ENCODE measurements around the gene F12.
"Not testable (repeated sequence)": the region's sequence is repeated elsewhere in the genome, so short reads cannot be mapped to it uniquely, and the experiment has no call there.

Gene F12

GRCh38 chr5:177376107-177376506 lies 33.3 kb downstream of the F12 start:
- peaks cover 0 to 15% (median 14%) of the 10 kb centered on the region in 5 donors for H3K4me1 ChIP-seq (ENCODE audit: control insufficient read depth in 5 of 5, insufficient read depth in 5 of 5, low read length in 5 of 5)

GRCh38 chr5:177375516-177375915 lies 33.8 kb downstream of the F12 start:
- H3K27ac ChIP-seq (ENCODE audit: low read depth, low read length); H3K9me3 ChIP-seq (ENCODE audit: control insufficient read depth in 5 of 5, low read length in 5 of 5); H3K4me3 ChIP-seq (ENCODE audit: low read depth in 1 of 5, low read length in 5 of 5); H3K27me3 ChIP-seq (ENCODE audit: control insufficient read depth in 5 of 5, insufficient read depth in 4 of 5, low read length in 5 of 5); H3K36me3 ChIP-seq (ENCODE audit: control insufficient read depth in 5 of 5, insufficient read depth in 5 of 5, low read length in 5 of 5); H3K9ac ChIP-seq (ENCODE audit: low read length in 5 of 5): not testable (repeated sequence)
- H3K4me1 ChIP-seq (ENCODE audit: control insufficient read depth in 5 of 5, insufficient read depth in 5 of 5, low read length in 5 of 5), result peaks cover 0 to 17% (median 15%) of the 10 kb centered on the region in 5 donors

More at GRCh38 chr5:177376107-177376506, 33.3 kb downstream of the F12 start:
- Histone ChIP-seq H3K9me3 (ENCODE audit: control insufficient read depth in 5 of 5, low read length in 5 of 5) (no peaks in the 10 kb centered on the region), H3K4me3 (ENCODE audit: low read depth in 1 of 5, low read length in 5 of 5) (no peak overlapping the region), H3K27ac (ENCODE audit: low read depth, low read length) (no peak overlapping the region), H3K9ac (ENCODE audit: low read length in 5 of 5) (no peak overlapping the region), H3K36me3 (ENCODE audit: control insufficient read depth in 5 of 5, insufficient read depth in 5 of 5, low read length in 5 of 5) (peaks cover 0 to 5% (median 0%) of the 10 kb centered on the region in 5 donors), H3K27me3 (ENCODE audit: control insufficient read depth in 5 of 5, insufficient read depth in 4 of 5, low read length in 5 of 5) (peaks cover 0 to 8% (median 3%) of the 10 kb centered on the region in 5 donors)

DNA sequence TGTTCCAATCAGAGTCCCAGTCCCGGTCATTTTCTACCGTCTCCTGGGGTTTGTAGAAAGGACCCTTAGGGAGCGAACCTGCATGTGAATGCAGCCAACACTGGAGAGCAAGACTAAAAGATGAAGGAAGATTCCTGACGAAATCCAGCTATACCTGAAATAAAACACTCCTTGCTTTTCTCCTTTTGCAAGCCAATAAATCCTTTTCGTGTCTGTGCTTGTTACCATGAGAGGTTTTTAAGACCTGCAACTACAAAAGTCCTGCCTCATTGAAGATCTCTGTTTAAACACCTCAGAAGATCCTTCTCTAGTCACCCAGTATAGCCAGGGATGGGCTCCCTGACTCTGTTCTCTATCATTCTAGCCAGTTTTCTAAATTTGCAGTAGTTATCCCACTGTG lies 35.2 kb downstream of the F12 start:
- Histone ChIP-seq H3K4me3 (ENCODE audit: low read depth in 1 of 5, low read length in 5 of 5) (no peak overlapping the region), H3K9me3 (ENCODE audit: control insufficient read depth in 5 of 5, low read length in 5 of 5) (no peaks in the 10 kb centered on the region), H3K4me1 (ENCODE audit: control insufficient read depth in 5 of 5, insufficient read depth in 5 of 5, low read length in 5 of 5) (peaks cover 0 to 22% (median 19%) of the 10 kb centered on the region in 5 donors), H3K9ac (ENCODE audit: low read length in 5 of 5) (peak overlapping the region in 1 of 5 donors; percentile 4), H3K36me3 (ENCODE audit: control insufficient read depth in 5 of 5, insufficient read depth in 5 of 5, low read length in 5 of 5) (peaks cover 0 to 5% (median 0%) of the 10 kb centered on the region in 5 donors), H3K27me3 (ENCODE audit: control insufficient read depth in 5 of 5, insufficient read depth in 4 of 5, low read length in 5 of 5) (peaks cover 0 to 3% (median 0%) of the 10 kb centered on the region in 5 donors), H3K27ac (ENCODE audit: low read depth, low read length) (no peak overlapping the region)

DNA sequence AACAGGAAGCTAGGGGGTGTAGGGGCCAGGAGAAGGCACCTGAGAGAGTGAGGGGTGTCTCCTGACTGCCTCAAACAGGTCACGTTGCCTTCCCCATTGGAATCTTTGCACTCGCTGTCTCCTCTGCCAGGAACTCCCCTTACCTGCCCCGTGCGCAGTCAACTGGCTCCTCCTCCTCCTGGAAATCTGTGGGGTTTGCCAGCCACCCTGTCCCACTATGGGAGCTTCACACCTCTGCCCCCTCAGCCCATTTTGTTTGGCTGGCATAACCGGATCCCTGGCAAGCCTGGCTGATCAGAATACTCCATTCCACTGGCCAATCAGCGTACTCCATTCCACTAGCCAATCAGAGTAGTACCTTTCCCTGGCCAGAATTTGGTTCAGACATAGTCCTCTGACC lies 35.6 kb downstream of the F12 start:
- Histone ChIP-seq H3K9ac (ENCODE audit: low read length in 5 of 5) (peak overlapping the region in 1 of 5 donors; percentile 4), H3K9me3 (ENCODE audit: control insufficient read depth in 5 of 5, low read length in 5 of 5) (no peaks in the 10 kb centered on the region), H3K27ac (ENCODE audit: low read depth, low read length) (no peak overlapping the region), H3K4me1 (ENCODE audit: control insufficient read depth in 5 of 5, insufficient read depth in 5 of 5, low read length in 5 of 5) (peaks cover 0 to 22% (median 19%) of the 10 kb centered on the region in 5 donors), H3K27me3 (ENCODE audit: control insufficient read depth in 5 of 5, insufficient read depth in 4 of 5, low read length in 5 of 5) (no peaks in the 10 kb centered on the region), H3K4me3 (ENCODE audit: low read depth in 1 of 5, low read length in 5 of 5) (no peak overlapping the region), H3K36me3 (ENCODE audit: control insufficient read depth in 5 of 5, insufficient read depth in 5 of 5, low read length in 5 of 5) (peaks cover 0 to 5% (median 0%) of the 10 kb centered on the region in 5 donors)

DNA sequence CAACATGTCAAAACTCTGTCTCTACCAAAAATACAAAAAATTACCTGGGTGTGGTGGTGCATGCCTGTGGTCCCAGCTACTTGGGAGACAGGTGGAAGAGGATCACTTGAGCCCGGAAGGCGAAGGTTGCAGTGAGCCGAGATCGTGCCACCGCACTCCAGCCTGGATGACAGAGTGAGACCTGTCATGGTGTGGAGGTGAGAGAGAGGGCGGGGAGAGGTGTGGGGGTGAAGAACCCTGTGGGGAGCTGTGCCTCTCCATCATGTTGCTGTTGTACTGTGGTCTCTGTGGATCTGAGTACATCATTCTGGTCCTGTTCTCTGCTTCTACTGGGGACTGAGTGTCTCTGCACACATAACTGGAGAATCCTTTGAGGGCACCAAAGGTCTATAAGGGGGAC lies 36.5 kb downstream of the F12 start:
- Histone ChIP-seq H3K4me1 (ENCODE audit: control insufficient read depth in 5 of 5, insufficient read depth in 5 of 5, low read length in 5 of 5) (peaks cover 0 to 25% (median 19%) of the 10 kb centered on the region in 5 donors), H3K27ac (ENCODE audit: low read depth, low read length) (no peak overlapping the region), H3K4me3 (ENCODE audit: low read depth in 1 of 5, low read length in 5 of 5) (no peak overlapping the region), H3K9me3 (ENCODE audit: control insufficient read depth in 5 of 5, low read length in 5 of 5) (no peaks in the 10 kb centered on the region), H3K27me3 (ENCODE audit: control insufficient read depth in 5 of 5, insufficient read depth in 4 of 5, low read length in 5 of 5) (no peaks in the 10 kb centered on the region), H3K9ac (ENCODE audit: low read length in 5 of 5) (no peak overlapping the region), H3K36me3 (ENCODE audit: control insufficient read depth in 5 of 5, insufficient read depth in 5 of 5, low read length in 5 of 5) (peaks cover 0 to 13% (median 5%) of the 10 kb centered on the region in 5 donors)

DNA sequence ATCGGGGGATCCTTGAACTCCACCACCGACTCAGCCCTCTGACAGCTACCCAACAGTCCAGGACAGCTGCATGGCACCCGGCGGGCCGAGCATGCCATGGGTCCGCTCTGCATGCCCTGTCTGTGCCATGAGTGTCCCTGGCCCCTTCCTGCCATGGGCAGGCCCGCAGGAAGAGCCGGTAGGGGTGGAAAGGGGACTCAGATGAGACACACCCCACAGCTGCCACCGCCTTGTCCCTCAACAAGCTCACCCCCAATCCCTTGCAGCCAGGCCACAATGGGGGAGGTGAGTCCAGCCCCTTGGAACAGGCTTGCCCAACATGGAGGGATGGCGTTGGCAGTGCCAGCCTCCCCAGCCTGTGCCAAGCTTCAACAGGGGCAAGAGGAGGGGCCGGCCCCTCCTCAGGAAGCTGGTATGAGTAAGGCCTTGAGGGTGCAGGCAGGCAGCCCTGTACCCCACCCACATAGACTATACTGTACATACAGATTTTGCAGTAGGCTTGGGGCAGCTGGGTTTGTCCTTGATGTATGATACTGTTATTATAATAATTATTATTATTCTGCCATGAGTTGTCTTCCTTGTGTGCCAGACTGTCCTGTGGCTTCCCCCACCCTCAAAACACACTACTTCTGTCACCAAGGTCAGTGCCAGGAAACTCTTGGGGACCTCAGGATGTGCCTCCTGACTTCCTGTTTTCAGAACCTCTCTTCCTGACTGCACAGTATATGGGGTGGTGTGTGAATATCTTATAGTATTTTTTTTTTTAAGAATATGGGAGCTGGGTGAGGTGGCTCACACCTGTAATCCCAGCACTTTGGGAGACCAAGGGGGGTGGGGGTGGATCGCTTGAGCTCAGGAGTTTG lies 37.1 kb downstream of the F12 start:
- H3K9me3 ChIP-seq (ENCODE audit: control insufficient read depth in 5 of 5, low read length in 5 of 5), result no peaks in the 10 kb centered on the region
- H3K27me3 ChIP-seq (ENCODE audit: control insufficient read depth in 5 of 5, insufficient read depth in 4 of 5, low read length in 5 of 5), result no peaks in the 10 kb centered on the region
- H3K36me3 ChIP-seq (ENCODE audit: control insufficient read depth in 5 of 5, insufficient read depth in 5 of 5, low read length in 5 of 5), result peaks cover 0 to 15% (median 5%) of the 10 kb centered on the region in 5 donors
- H3K9ac ChIP-seq (ENCODE audit: low read length in 5 of 5), result peak overlapping the region in 1 of 5 donors; percentile 12
- peaks cover 0 to 31% (median 26%) of the 10 kb centered on the region in 5 donors for H3K4me1 ChIP-seq (ENCODE audit: control insufficient read depth in 5 of 5, insufficient read depth in 5 of 5, low read length in 5 of 5)
- H3K4me3 ChIP-seq (ENCODE audit: low read depth in 1 of 5, low read length in 5 of 5), result no peak overlapping the region
- H3K27ac ChIP-seq (ENCODE audit: low read depth, low read length), result no peak overlapping the region

DNA sequence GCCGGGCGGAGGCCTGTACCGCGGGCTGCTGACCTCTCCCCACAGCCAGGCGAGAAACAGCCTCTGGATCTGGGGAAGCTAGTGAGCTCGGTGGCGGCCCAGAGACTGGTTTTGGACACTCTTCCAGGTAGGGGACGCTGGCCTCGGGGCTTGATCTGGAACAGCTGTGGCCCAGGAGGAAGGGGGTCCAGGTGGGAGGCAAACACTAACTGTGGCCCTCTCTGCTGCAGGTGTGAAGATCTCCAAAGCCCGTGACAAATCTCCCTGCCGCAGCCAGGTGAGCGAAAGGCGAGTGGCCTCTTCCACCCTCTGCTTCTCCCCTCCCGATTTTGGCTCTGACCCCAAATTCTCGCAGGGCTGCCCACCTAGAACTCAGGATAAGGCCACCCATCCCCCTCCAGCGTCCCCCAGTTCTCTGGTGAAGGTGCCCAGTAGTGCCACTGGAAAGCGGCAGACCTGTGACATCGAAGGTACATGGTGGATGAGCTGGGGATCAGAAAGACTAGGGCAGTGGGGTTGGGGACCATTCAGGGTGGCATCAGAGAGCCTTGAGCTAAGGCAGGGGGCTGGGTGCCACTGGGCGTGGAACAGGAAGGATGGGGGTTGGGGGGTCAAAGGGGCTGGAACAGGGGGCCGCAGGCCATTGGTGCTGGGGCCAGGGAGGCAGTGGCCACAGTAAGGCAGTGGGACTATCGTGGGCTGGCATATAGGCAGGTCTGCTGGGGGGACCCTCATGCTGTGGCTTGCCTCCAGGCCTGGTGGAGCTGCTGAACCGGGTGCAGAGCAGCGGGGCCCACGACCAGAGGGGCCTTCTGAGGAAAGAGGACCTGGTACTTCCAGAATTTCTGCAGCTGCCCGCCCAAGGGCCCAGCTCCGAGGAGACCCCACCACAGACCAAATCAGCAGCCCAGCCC lies 38.0 kb downstream of the F12 start:
- H3K36me3 ChIP-seq (ENCODE audit: control insufficient read depth in 5 of 5, insufficient read depth in 5 of 5, low read length in 5 of 5), result peaks cover 0 to 15% (median 5%) of the 10 kb centered on the region in 5 donors
- H3K27me3 ChIP-seq (ENCODE audit: control insufficient read depth in 5 of 5, insufficient read depth in 4 of 5, low read length in 5 of 5), result no peaks in the 10 kb centered on the region
- H3K9me3 ChIP-seq (ENCODE audit: control insufficient read depth in 5 of 5, low read length in 5 of 5), result no peaks in the 10 kb centered on the region
- no peak overlapping the region for H3K27ac ChIP-seq (ENCODE audit: low read depth, low read length)
- peak overlapping the region in 4 of 5 donors; percentile 71 to 84 (median 78) for H3K9ac ChIP-seq (ENCODE audit: low read length in 5 of 5)
- peaks cover 0 to 38% (median 30%) of the 10 kb centered on the region in 5 donors for H3K4me1 ChIP-seq (ENCODE audit: control insufficient read depth in 5 of 5, insufficient read depth in 5 of 5, low read length in 5 of 5)
- peak overlapping the region; percentile 59 to 82 (median 65) for H3K4me3 ChIP-seq (ENCODE audit: low read depth in 1 of 5, low read length in 5 of 5)

DNA sequence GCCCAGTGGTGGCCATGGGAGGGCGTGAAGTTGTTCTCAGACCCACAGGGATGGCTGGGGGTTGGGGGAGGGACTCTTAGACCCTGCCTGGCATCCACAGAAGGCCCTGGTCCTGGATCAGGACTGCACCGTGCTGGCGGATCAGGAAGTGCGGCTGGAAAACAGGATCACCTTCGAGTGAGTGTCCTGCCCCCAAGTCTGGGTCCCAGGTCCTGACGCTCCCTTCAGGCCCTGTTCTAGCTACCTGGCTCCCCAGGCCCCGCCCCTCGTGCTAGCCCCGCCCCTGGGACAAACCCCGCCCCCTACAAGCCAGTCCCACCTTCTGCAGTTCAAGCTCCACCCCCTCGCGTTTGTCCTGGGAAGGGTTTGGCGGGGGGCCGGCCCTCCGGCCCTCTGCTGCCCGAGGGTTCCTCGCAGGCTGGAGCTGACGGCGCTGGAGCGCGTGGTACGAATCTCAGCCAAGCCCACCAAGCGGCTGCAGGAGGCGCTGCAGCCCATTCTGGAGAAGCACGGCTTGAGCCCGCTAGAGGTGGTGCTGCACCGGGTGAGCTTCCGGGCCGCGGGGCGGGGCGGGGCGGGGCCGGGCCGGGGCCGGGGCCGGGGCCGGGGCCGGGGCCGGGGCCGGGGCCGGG lies 38.8 kb downstream of the F12 start:
- peak overlapping the region; percentile 54 for H3K27ac ChIP-seq (ENCODE audit: low read depth, low read length)

GRCh38 chr5:177369645-177370440 lies 39.5 kb downstream of the F12 start:
- Histone ChIP-seq H3K4me1 (ENCODE audit: control insufficient read depth in 5 of 5, insufficient read depth in 5 of 5, low read length in 5 of 5) (peaks cover 0 to 42% (median 33%) of the 10 kb centered on the region in 5 donors), H3K27ac (ENCODE audit: low read depth, low read length) (peak overlapping the region; percentile 54), H3K36me3 (ENCODE audit: control insufficient read depth in 5 of 5, insufficient read depth in 5 of 5, low read length in 5 of 5) (peaks cover 0 to 15% (median 5%) of the 10 kb centered on the region in 5 donors), H3K9me3 (ENCODE audit: control insufficient read depth in 5 of 5, low read length in 5 of 5) (no peaks in the 10 kb centered on the region), H3K9ac (ENCODE audit: low read length in 5 of 5) (no peak overlapping the region), H3K4me3 (ENCODE audit: low read depth in 1 of 5, low read length in 5 of 5) (no peak overlapping the region), H3K27me3 (ENCODE audit: control insufficient read depth in 5 of 5, insufficient read depth in 4 of 5, low read length in 5 of 5) (no peaks in the 10 kb centered on the region)

More for the DNA sequence above, 38.8 kb downstream of the F12 start:
- Histone ChIP-seq H3K9ac (ENCODE audit: low read length in 5 of 5) (no peak overlapping the region), H3K9me3 (ENCODE audit: control insufficient read depth in 5 of 5, low read length in 5 of 5) (no peaks in the 10 kb centered on the region), H3K27me3 (ENCODE audit: control insufficient read depth in 5 of 5, insufficient read depth in 4 of 5, low read length in 5 of 5) (no peaks in the 10 kb centered on the region), H3K4me3 (ENCODE audit: low read depth in 1 of 5, low read length in 5 of 5) (peak overlapping the region in 4 of 5 donors; percentile 55 to 75 (median 62)), H3K4me1 (ENCODE audit: control insufficient read depth in 5 of 5, insufficient read depth in 5 of 5, low read length in 5 of 5) (peaks cover 0 to 42% (median 33%) of the 10 kb centered on the region in 5 donors), H3K36me3 (ENCODE audit: control insufficient read depth in 5 of 5, insufficient read depth in 5 of 5, low read length in 5 of 5) (peaks cover 0 to 15% (median 5%) of the 10 kb centered on the region in 5 donors)

Data from subcutaneous abdominal adipose tissue (tissue), 5 donors.